ENCODE measurements around the gene GLDN.
A peak's percentile ranks its signal among the peaks of the same experiment; 100 is the strongest.

The GLDN gene

GRCh38 chr15:51356983-51357382 lies 15.5 kb downstream of the GLDN start:
- no peak for DNase-seq (ENCODE audit: low read depth in 3 of 3)

- DNase-seq (ENCODE audit: low read depth in 3 of 3) = no peak
Measured at GRCh38 chr15:51359981-51360380, 18.5 kb downstream of the GLDN start.

GRCh38 chr15:51363383-51363782 lies 21.9 kb downstream of the GLDN start:
- no peak for DNase-seq (ENCODE audit: low read depth in 3 of 3)

- no peak for DNase-seq (ENCODE audit: low read depth in 3 of 3)
Measured at GRCh38 chr15:51365417-51365816, 24.0 kb downstream of the GLDN start.

DNA sequence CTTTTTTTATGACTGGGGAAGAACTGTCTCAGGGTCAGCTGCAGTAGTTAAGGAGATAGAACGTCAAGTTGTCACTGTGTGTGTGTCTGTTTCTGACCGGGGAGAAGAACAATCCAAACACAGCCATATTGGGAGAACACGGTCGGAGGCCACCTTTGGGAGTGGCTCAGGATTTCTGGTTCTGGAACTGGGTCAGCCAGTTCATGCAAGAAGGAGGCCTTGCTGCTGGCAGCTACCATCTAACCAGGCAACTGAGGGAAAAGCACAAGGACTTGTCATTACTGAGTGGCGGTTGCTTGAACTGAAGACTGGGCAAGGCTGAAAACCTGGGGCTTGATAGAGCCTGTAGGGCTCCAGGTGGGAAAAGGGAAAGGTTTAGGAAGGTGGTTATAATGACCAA lies 24.6 kb downstream of the GLDN start:
- no peak for DNase-seq (ENCODE audit: low read depth in 3 of 3)

GRCh38 chr15:51366920-51367319 lies 25.5 kb downstream of the GLDN start:
- DNase-seq (ENCODE audit: low read depth in 3 of 3) = no peak

DNA sequence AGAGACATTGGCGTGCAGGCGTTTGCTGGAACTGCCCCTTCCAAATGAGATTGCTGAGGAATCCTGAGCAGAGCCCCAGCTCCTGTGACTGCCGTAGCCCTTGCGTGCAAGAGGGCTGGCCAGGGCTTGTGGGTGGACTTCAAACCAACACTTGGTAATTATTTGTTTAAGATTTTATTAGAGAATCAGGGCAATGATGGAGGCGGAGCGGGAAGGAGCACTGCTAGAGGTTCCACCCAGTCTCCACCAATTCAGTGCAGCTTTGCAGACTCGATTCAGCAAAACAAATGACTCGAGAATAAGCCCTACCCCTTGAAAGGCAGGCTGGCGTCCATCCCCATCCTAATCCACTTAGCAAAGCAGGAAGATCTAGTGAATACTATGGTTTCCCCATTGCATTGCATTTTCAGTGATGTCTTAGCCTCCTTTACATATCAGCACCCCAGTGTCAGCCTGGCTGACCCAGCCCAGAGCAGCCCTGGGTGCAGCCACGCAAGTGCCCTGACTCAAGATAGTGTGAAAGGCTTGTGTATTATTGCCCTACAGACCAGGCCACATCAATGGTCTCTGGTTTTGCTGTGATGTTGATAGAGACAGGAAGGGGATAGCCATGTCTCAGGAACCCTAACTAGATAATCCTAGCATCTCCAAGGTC lies 26.0 kb downstream of the GLDN start:
- no peak for DNase-seq (ENCODE audit: low read depth in 3 of 3)

DNA sequence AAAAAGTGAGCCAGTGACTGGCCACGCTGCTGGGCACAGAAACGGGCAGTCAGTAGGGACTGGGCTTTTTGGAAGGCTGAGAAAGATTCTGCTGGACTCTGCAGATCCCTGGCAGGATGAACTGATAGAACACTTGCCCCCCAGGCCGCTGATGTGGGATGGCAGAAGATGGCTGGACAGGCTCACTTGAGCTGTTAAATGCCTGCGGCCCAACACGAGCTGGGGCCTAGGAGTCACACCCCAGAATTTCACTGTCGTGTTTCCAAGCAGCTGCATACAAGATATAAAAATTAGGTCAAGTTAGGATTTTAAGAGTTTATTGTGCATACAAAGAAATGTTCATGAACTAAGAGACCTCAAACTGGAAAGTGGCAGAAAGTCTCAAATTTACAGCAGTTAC lies 26.9 kb downstream of the GLDN start:
- DNase-seq (ENCODE audit: low read depth in 3 of 3) = no peak

GRCh38 chr15:51368751-51369450 lies 27.4 kb downstream of the GLDN start:
- DNase-seq (ENCODE audit: low read depth in 3 of 3) = no peak

GRCh38 chr15:51369451-51369761 lies 28.0 kb downstream of the GLDN start:
- DNase-seq (ENCODE audit: low read depth in 3 of 3) = no peak

GRCh38 chr15:51371266-51371665 lies 29.8 kb downstream of the GLDN start:
- DNase-seq (ENCODE audit: low read depth in 3 of 3) = no peak

DNA sequence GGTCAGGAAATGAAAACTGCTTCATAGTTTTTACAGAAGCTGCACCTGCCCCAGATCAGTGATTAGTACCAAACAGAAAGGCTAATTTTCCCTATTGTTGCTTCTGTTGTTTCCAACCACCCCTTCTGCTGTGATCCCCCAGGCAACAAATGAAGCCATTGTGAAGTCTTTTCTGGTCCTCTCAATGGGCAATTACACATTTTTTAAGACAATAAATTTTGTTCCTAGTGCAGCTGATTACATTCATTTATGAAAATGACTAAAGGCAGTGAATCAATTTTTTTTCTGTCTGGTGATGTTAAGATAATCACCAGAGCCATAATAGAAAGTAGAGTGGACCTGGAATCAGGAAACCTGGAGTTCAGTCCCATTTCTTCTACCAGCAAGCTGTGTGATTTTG lies 32.7 kb downstream of the GLDN start:
- DNase-seq (ENCODE audit: low read depth in 3 of 3) = no peak

DNA sequence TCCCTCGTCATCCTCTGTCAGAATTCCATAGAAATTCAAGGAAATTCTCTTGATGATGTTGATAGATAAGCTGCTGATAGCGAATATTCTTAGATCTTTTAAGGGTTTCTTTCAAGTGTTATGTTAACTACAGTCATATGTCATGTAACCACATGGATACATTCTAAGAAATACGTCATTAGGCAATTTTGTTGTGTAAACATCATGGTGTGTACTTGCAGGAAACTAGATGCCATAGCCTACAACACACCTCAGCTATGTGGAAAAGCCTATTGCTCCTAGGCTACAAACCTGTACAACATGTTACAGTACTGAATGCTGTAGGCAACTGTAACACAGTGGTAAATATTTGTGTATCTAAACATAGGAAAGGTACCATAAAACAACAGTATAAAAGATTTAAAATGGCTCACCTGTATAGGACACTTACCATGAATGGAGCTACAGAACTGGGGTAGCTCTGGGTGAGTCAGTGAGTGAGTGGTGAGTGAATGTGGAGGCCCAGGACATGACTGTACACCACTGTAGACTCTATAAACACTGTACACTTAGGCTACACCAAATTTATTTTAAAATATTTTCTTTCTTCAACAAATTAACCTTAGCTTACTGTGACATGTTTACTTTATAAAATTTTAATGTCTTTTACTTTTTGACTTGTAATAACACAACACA lies 34.6 kb downstream of the GLDN start:
- DNase-seq (ENCODE audit: low read depth in 3 of 3) = no peak

- DNase-seq (ENCODE audit: low read depth in 3 of 3) = no peak
Measured at GRCh38 chr15:51377038-51377786, 35.8 kb downstream of the GLDN start.

- no peak for DNase-seq (ENCODE audit: low read depth in 3 of 3)
Measured at GRCh38 chr15:51378406-51378805, 37.0 kb downstream of the GLDN start.

DNA sequence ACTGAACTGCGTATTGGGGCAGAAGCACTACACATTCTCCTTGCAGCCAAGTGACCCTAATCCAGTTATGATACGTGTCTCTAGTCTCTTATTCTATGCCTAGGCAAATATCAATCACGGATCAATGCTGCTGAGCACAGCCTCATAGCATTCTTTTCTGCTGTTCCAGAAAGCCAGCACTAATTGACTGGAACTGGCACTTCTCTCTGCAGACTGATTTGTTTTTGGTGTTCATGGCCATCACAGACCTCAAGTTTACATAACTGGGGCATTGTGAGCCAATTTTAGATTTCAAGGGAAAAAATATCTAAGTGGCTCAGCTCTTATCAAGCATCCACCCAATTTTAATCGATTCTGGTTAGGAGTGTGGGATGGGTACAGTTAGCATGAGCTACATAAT lies 37.9 kb downstream of the GLDN start:
- DNase-seq (ENCODE audit: low read depth in 3 of 3) = no peak

DNA sequence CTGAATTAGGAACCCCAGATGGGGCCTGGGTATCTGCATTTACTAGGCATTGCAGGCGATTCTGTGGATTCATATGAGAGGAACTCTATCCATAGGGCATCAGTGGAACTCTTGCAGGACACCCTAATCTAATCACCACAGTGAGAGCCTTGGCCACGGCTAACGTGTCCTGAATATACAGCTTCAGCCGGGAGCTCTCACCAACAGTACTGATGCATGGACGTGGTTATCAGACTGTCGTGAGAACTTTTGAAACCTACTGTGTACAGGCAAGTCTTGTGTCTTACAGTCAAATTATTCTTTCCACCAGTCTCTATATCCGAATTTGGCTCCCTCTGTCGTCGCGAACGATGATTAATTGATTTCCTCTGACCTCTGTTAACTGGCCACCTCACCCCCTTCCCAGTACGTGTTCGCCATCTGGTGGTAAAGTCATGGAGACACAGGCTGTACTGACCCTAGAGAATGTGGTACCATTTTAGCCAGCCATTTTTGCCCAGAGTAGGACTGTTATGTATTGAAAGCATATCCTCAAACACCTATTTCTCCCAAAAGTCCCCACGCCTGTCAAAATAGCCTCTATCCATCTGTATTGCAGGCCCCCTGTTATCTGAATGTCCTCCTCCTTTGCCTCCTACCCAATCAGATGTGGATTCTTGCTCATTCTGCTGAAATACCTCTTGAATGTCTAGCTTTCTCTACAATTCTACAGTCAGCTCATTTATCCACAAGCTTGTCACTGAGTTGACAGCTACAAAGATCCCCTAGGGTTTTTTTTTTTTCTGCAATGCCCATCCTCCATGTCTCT lies 39.7 kb downstream of the GLDN start:
- peak in 1 of 3 experiments; percentile 22 for DNase-seq (ENCODE audit: low read depth in 3 of 3)

DNA sequence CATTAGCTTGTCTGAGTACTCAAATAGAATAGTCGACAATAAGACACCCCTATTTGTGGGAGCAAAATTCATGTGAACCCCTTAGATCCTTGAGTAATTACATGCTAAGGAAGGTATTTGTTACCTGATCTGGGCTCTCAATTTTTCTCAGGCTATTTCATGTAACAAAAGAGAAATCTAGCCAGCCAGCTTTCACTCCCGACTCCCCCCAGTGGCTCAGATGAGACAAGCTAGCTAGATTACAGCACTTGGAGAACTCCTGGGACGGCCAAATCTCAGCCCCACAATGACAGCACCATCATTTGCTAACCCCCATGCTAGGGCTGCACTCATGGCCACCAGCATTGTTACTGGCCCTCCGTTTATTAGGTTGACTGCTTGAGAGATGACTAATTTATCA lies 41.3 kb downstream of the GLDN start:
- no peak for DNase-seq (ENCODE audit: low read depth in 3 of 3)

GRCh38 chr15:51386029-51386428 lies 44.6 kb downstream of the GLDN start:
- DNase-seq (ENCODE audit: low read depth in 3 of 3) = no peak

DNA sequence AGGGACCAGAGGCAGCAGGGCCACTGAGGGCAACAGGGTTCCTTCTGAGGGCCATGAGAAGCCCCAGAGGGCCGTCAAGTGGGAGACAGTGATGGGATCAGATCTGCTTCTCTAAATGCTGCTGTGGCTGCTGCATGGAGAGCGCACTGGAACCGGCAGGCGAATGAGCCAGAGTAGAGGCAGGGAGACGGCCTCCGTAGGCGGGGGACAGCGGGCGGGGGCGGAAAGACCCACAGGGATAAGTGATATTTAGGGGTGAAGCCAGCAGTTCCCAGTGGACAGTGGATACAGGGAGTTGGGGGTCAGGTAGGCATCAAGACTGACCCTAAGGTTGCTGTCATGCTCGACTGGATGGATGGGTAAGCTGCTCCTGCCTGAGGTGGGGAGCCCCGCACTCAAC lies 45.0 kb downstream of the GLDN start:
- no peak for DNase-seq (ENCODE audit: low read depth in 3 of 3)

DNA sequence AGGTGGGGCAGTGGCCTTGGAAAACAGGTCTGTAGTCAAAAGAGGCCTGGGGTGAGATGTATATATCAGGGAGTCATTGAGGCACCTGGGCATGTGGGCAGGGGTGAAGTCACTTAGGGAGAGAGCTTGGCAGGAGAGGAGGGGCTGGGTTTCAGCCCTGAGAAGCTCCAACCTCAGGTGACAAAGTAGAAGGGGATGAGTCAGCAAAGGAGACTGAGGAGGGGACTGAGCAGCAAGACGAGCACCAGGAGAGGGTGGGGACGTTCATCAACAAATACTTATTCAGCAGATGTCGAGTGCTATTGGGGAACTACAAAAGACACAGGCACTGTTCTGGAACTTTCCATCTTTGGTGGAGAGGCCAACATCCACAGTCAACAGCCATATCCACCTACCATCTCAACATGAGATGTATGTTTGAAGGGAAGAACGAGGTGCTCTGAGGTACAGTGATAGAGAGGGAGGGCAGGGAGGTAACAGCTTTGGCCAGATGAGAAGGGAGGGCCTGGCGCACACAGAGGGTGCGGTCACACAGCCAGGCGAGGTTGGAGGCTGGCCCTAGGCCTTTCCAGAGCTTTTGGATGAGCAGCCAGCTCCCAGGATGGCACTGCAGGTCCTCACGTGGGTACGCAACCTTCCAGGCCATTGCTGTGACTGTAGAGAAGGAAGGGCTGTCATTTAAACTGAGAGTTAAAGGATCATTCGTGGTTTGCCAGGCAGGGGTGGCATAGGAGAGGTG lies 45.7 kb downstream of the GLDN start:
- DNase-seq (ENCODE audit: low read depth in 3 of 3) = no peak

Data from stimulated activated CD4-positive, alpha-beta T cell treated with anti-CD3 and anti-CD28 coated beads, TNF-alpha, amount 100 ng/mL, for 24 hours (primary cell).